ENCODE data around the gene PYGM.

Gene PYGM

DNA sequence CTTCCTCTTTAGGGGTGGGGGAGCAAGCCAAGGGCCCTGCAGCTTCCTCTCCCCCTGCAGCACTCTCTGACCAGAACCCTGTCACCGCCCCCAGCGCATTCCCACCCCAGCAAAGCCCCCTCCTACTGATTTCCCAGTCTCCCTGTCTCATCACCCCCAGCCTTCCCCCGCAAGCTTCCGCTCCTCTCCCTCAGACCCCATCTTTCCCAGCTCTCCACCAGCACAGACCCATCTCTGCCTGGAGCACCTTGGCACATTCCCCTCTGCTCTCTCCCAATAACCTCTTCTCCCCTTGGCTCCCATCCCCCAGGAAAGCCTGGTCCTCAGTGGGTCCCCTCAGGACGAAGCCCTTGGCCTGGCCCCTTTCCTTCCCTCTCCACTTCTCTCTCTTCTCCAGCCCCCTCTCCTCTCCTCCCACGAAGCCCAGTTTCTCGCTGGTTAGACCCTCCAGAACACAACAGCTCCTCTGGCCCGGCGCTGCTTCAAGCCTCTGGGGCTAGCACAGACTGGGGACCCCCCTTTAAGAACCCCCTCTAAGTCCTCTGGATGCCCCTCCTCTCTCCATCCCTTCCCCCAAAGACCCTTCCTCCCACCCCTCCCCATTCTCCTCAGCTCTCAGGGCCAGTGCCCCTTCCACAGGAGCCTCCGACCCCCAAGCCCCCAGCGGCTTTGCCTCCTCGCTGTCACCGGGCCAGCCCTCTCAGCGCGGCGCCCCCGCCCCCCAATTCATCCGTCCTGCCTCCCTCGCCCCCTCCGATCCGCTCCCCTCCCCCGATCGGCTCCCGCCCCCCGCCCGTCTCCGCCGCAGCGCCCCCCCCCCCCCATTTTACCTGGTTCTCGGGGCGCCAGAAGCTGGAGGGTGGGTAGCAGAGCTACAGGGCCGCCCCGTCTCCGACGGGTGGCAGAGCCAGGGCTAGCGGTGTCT, 37.4 kb downstream of the PYGM start:
- DNase-seq: no peak
- WGBS (ENCODE audit: insufficient coverage): 21% methylated on average over 16 of the region's 36 CpGs
- Histone ChIP-seq H3K4me3 (ENCODE audit: control insufficient read depth in 1 of 7, extremely low read depth in 1 of 7, insufficient read depth in 4 of 7, low read depth in 2 of 7, low read length in 6 of 7) (no peak overlapping the region), H3K4me1 (ENCODE audit: control extremely low read depth in 1 of 4, control insufficient read depth in 4 of 4, insufficient read depth in 4 of 4, low read length in 3 of 4) (peaks cover 0 to 28% (median 16%) of the 10 kb centered on the region in 4 experiments), H3K27me3 (replicated peaks in 2 of 5; ENCODE audit: control insufficient read depth in 4 of 5, insufficient read depth in 5 of 5, low read length in 4 of 5) (peaks cover 0 to 22% (median 5%) of the 10 kb centered on the region in 5 experiments), H3K36me3 (ENCODE audit: control insufficient read depth in 4 of 4, insufficient read depth in 4 of 4, low read length in 3 of 4) (peaks cover 0 to 10% (median 5%) of the 10 kb centered on the region in 4 experiments), H3K27ac (ENCODE audit: insufficient read depth in 1 of 2, low read depth in 1 of 2, low read length in 2 of 2, poor library complexity in 1 of 2, severe bottlenecking in 2 of 2) (no peak overlapping the region), H3K9me3 (ENCODE audit: control extremely low read depth in 1 of 5, control insufficient read depth in 4 of 5, insufficient read depth in 2 of 5, low read depth in 1 of 5, low read length in 4 of 5) (no peaks in the 10 kb centered on the region)
- ChIA-PET CTCF (interaction anchor here (0.9 to 3.4 kb wide), 10 partner anchors 7 to 366 kb away, joined by 3 to 10 read pairs (median 4); no protein-coding TSS in a partner anchor), POLR2A (interaction anchor here (0.6 to 0.7 kb wide), 3 partner anchors 18 to 72 kb away, joined by 3 to 5 read pairs (median 3); no protein-coding TSS in a partner anchor)

DNA sequence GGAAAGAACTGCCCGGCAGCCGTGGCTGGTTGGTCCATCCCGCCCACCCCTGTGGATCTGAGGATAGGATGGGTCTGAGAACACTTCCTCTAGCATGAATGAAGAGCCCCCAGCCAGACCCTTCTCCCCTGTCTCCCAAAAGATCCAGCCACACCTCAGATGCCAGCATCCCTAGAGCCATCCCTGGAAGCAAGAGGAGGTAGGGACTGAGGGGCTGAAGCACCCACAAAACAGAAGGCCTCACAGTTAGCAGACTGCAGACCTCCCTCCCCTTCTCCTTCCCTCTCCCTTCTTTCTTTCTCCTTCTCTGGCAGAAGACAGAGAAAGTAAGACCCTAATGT, 38.4 kb downstream of the PYGM start:
- WGBS (ENCODE audit: insufficient coverage): no CpG with 5 or more reads among the region's 3 CpGs
- CTCF ChIA-PET: interaction anchor here (0.9 to 3.4 kb wide), 8 partner anchors 8 to 232 kb away, joined by 3 to 10 read pairs (median 4); no protein-coding TSS in a partner anchor
- POLR2A ChIA-PET: no interaction called here

DNA sequence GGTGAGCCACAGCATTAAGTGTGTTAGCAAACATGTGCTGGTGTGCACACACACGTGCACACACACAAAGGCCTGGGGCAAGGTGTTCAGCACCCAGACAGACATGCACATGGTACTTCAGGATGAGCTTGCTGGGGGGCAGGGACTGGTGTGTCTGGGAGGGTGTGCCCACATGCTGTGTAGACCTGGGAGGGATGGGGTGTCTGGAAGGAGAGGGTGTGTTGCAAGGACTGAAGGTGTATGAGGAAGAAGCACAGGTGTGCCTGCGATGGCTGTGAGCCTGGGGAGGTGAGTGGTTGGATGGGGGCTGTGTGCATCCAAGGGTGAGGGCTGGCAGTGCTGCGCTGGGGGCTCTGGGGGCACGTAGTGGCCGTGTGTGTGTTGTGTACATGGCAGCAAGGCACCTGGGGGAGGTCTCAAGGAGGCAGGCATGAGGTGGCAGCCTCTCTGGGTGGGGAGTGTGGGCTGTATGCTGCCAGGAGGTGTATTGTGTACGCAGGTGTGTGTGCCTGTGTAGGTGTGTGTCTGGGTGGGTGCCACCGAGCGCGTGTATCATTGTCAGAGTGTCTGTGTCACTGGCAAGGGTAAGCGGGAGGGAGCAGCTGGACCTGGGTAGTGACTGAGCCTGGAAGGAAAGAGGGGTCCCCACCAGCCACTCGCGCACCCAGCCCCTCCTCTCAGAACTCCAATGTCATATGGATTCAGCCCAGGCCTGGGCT, 39.0 kb downstream of the PYGM start:
- H3K4me1 ChIP-seq (ENCODE audit: control extremely low read depth in 1 of 4, control insufficient read depth in 4 of 4, insufficient read depth in 4 of 4, low read length in 3 of 4): peaks cover 0 to 44% (median 25%) of the 10 kb centered on the region in 4 experiments
- H3K9me3 ChIP-seq (ENCODE audit: control extremely low read depth in 1 of 5, control insufficient read depth in 4 of 5, insufficient read depth in 2 of 5, low read depth in 1 of 5, low read length in 4 of 5): no peaks in the 10 kb centered on the region
- POLR2A ChIA-PET: no interaction called here
- no peak overlapping the region for H3K4me3 ChIP-seq (ENCODE audit: control insufficient read depth in 1 of 7, extremely low read depth in 1 of 7, insufficient read depth in 4 of 7, low read depth in 2 of 7, low read length in 6 of 7)
- DNase-seq: no peak
- CTCF ChIA-PET: interaction anchor here (1.0 to 3.4 kb wide), 6 partner anchors 9 to 70 kb away, joined by 3 to 10 read pairs (median 4); no protein-coding TSS in a partner anchor
- 96% methylated on average over 4 of the region's 12 CpGs for WGBS (ENCODE audit: insufficient coverage)
- peaks cover 0 to 34% (median 5%) of the 10 kb centered on the region in 5 experiments for H3K27me3 ChIP-seq (replicated peaks in 2 of 5; ENCODE audit: control insufficient read depth in 4 of 5, insufficient read depth in 5 of 5, low read length in 4 of 5)
- H3K36me3 ChIP-seq (ENCODE audit: control insufficient read depth in 4 of 4, insufficient read depth in 4 of 4, low read length in 3 of 4): no peaks in the 10 kb centered on the region
- no peak overlapping the region for H3K27ac ChIP-seq (ENCODE audit: insufficient read depth in 1 of 2, low read depth in 1 of 2, low read length in 2 of 2, poor library complexity in 1 of 2, severe bottlenecking in 2 of 2)

More for the DNA sequence above, 38.4 kb downstream of the PYGM start:
- no peak overlapping the region for H3K4me3 ChIP-seq (ENCODE audit: control insufficient read depth in 1 of 7, extremely low read depth in 1 of 7, insufficient read depth in 4 of 7, low read depth in 2 of 7, low read length in 6 of 7)
- H3K36me3 ChIP-seq (ENCODE audit: control insufficient read depth in 4 of 4, insufficient read depth in 4 of 4, low read length in 3 of 4): peaks cover 0 to 2% (median 0%) of the 10 kb centered on the region in 4 experiments
- H3K9me3 ChIP-seq (ENCODE audit: control extremely low read depth in 1 of 5, control insufficient read depth in 4 of 5, insufficient read depth in 2 of 5, low read depth in 1 of 5, low read length in 4 of 5): no peaks in the 10 kb centered on the region
- no peak for DNase-seq
- peaks cover 0 to 39% (median 22%) of the 10 kb centered on the region in 4 experiments for H3K4me1 ChIP-seq (ENCODE audit: control extremely low read depth in 1 of 4, control insufficient read depth in 4 of 4, insufficient read depth in 4 of 4, low read length in 3 of 4)
- peaks cover 0 to 30% (median 5%) of the 10 kb centered on the region in 5 experiments for H3K27me3 ChIP-seq (replicated peaks in 2 of 5; ENCODE audit: control insufficient read depth in 4 of 5, insufficient read depth in 5 of 5, low read length in 4 of 5)
- no peak overlapping the region for H3K27ac ChIP-seq (ENCODE audit: insufficient read depth in 1 of 2, low read depth in 1 of 2, low read length in 2 of 2, poor library complexity in 1 of 2, severe bottlenecking in 2 of 2)

DNA sequence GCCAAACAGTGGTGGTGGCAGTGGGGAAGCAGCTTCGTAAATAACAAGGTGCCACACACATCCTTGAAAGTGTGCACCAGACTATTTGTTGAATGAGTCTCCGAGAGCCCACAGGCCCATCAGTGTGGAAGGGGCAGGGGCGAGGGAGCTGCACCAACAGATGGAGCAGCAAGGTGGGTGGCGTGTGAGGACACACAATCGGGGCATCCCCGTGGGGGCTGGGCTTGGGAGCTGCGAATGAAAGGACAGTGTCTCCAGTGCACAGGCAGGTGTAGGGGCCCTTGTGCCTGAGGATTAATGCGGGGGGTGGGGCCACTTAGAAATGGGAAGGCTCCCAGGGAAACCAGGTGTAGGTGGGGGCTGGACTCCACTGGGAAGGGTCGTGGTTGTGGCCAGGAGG, 39.6 kb downstream of the PYGM start:
- H3K4me3 ChIP-seq (ENCODE audit: control insufficient read depth in 1 of 7, extremely low read depth in 1 of 7, insufficient read depth in 4 of 7, low read depth in 2 of 7, low read length in 6 of 7): no peak overlapping the region
- no peak overlapping the region for H3K27ac ChIP-seq (ENCODE audit: insufficient read depth in 1 of 2, low read depth in 1 of 2, low read length in 2 of 2, poor library complexity in 1 of 2, severe bottlenecking in 2 of 2)
- peaks cover 0 to 46% (median 24%) of the 10 kb centered on the region in 4 experiments for H3K4me1 ChIP-seq (ENCODE audit: control extremely low read depth in 1 of 4, control insufficient read depth in 4 of 4, insufficient read depth in 4 of 4, low read length in 3 of 4)
- H3K27me3 ChIP-seq (replicated peaks in 2 of 5; ENCODE audit: control insufficient read depth in 4 of 5, insufficient read depth in 5 of 5, low read length in 4 of 5): peaks cover 0 to 41% (median 9%) of the 10 kb centered on the region in 5 experiments
- no peaks in the 10 kb centered on the region for H3K9me3 ChIP-seq (ENCODE audit: control extremely low read depth in 1 of 5, control insufficient read depth in 4 of 5, insufficient read depth in 2 of 5, low read depth in 1 of 5, low read length in 4 of 5)
- no peak for DNase-seq
- H3K36me3 ChIP-seq (ENCODE audit: control insufficient read depth in 4 of 4, insufficient read depth in 4 of 4, low read length in 3 of 4): no peaks in the 10 kb centered on the region
- ChIA-PET POLR2A (no interaction called here), CTCF (interaction anchor here (1.1 to 3.4 kb wide), 5 partner anchors 10 to 69 kb away, joined by 3 to 10 read pairs (median 4); no protein-coding TSS in a partner anchor)
- 92% methylated on average over 9 of the region's 9 CpGs for WGBS (ENCODE audit: insufficient coverage)

DNA sequence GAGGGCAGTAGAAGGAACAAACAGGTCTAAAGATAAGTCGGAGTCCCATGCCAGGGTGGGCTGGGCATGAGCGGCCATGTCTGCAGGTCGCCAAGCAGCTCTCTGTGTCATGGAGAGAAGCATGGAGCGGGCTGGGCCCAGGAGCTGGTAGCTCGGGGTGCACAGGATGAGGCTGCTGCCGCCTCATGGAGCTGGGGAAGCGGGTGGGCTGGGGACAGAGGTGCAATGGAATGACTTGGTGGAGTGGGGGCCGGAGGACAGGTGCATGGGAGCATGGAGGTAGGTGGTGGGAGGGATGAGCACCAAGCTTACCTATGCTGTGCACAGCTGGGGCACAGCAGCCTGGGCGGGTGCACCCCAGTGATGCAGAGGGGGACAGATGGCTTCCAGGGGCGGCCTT, 40.4 kb downstream of the PYGM start:
- Histone ChIP-seq H3K36me3 (ENCODE audit: control insufficient read depth in 4 of 4, insufficient read depth in 4 of 4, low read length in 3 of 4) (no peaks in the 10 kb centered on the region), H3K9me3 (ENCODE audit: control extremely low read depth in 1 of 5, control insufficient read depth in 4 of 5, insufficient read depth in 2 of 5, low read depth in 1 of 5, low read length in 4 of 5) (no peaks in the 10 kb centered on the region), H3K4me3 (ENCODE audit: control insufficient read depth in 1 of 7, extremely low read depth in 1 of 7, insufficient read depth in 4 of 7, low read depth in 2 of 7, low read length in 6 of 7) (no peak overlapping the region), H3K27ac (ENCODE audit: insufficient read depth in 1 of 2, low read depth in 1 of 2, low read length in 2 of 2, poor library complexity in 1 of 2, severe bottlenecking in 2 of 2) (no peak overlapping the region), H3K4me1 (ENCODE audit: control extremely low read depth in 1 of 4, control insufficient read depth in 4 of 4, insufficient read depth in 4 of 4, low read length in 3 of 4) (peaks cover 0 to 39% (median 18%) of the 10 kb centered on the region in 4 experiments), H3K27me3 (replicated peaks in 2 of 5; ENCODE audit: control insufficient read depth in 4 of 5, insufficient read depth in 5 of 5, low read length in 4 of 5) (peaks cover 0 to 48% (median 16%) of the 10 kb centered on the region in 5 experiments)
- 98% methylated on average over 7 of the region's 10 CpGs for WGBS (ENCODE audit: insufficient coverage)
- ChIA-PET POLR2A (no interaction called here), CTCF (interaction anchor here (0.7 to 3.4 kb wide), 8 partner anchors 9 to 69 kb away, joined by 3 to 10 read pairs (median 4); no protein-coding TSS in a partner anchor)
- DNase-seq: no peak

DNA sequence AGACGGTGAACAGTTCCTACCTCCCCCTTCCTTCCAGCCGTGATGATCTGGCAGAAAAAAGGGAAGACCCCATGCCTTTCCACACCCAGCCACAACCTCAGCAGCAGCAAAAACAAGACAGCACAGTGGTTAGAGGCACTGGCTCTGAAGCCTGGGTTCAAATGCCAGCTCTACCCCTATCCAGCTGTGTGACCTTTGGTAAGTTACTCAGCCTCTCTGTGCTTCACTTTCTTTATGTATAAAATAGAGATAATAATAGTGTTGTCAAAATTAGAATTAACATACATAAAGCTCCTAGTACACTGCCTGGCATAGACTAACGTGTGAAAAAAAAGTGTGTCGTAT, 41.0 kb downstream of the PYGM start:
- WGBS (ENCODE audit: insufficient coverage): 28% methylated on average over 2 of the region's 4 CpGs
- peaks cover 0 to 32% (median 17%) of the 10 kb centered on the region in 4 experiments for H3K4me1 ChIP-seq (ENCODE audit: control extremely low read depth in 1 of 4, control insufficient read depth in 4 of 4, insufficient read depth in 4 of 4, low read length in 3 of 4)
- no peak overlapping the region for H3K27ac ChIP-seq (ENCODE audit: insufficient read depth in 1 of 2, low read depth in 1 of 2, low read length in 2 of 2, poor library complexity in 1 of 2, severe bottlenecking in 2 of 2)
- H3K4me3 ChIP-seq (ENCODE audit: control insufficient read depth in 1 of 7, extremely low read depth in 1 of 7, insufficient read depth in 4 of 7, low read depth in 2 of 7, low read length in 6 of 7): no peak overlapping the region
- CTCF ChIA-PET: interaction anchor here (0.7 to 3.4 kb wide), 6 partner anchors 9 to 69 kb away, joined by 3 to 10 read pairs (median 4); no protein-coding TSS in a partner anchor
- no peaks in the 10 kb centered on the region for H3K36me3 ChIP-seq (ENCODE audit: control insufficient read depth in 4 of 4, insufficient read depth in 4 of 4, low read length in 3 of 4)
- no peaks in the 10 kb centered on the region for H3K9me3 ChIP-seq (ENCODE audit: control extremely low read depth in 1 of 5, control insufficient read depth in 4 of 5, insufficient read depth in 2 of 5, low read depth in 1 of 5, low read length in 4 of 5)
- H3K27me3 ChIP-seq (replicated peaks in 2 of 5; ENCODE audit: control insufficient read depth in 4 of 5, insufficient read depth in 5 of 5, low read length in 4 of 5): peaks cover 0 to 55% (median 23%) of the 10 kb centered on the region in 5 experiments
- no peak for DNase-seq
- POLR2A ChIA-PET: no interaction called here

Measured in common myeloid progenitor, CD34-positive (primary cell).